ENCODE data around the gene PDE4D. TPM values are rescaled to one million over a fixed set of nuclear protein-coding genes. Genes with fewer than 3 reads are reported as not detected.

Gene PDE4D
- total RNA-seq, 4 donors from 2014 or later, result 6.0 to 36.2 (median 10.0) TPM

DNA sequence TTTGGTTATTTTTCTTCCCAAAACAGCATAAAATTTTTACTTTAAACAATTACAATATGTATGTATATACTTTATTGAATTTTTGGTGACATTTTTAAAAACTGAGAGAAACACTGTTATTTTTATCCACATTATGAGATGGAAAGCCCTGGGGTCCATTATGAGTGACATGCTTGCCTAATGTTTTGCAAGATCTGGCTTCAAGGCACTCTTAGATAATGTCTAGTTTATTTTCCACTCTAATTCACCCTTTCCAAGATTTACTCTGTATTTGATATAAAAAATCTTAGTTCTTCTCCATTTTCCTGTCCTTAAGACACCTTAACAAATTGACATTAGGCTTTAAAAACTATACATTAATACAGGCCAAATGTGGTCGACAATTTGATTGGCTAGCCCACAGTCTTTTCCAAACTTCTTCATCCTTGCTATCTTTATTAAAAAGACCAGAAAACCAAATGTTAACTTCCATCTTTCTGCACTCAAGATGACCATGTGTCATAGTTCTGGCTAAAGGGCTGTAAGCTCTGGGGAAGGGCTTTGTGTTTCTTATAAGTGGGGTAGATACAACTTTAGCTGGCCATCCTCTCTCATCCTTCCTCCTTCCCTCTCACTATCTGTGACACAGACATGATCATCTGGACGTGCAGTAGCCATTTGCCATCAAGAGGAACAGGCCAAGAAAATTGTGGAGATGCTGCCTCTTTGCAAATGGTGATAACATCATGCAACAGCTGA is 561.1 kb downstream of the PDE4D start:
- intact Hi-C loops (cut with DNase I), result no loop called here
- WGBS, 2 donors, result 78 to 95% methylated on average over 2 of the region's 2 CpGs
- Histone ChIP-seq H3K4me1 (no peaks in the 10 kb centered on the region), H3K9me3 (no peaks in the 10 kb centered on the region), H3K36me3 (no peaks in the 10 kb centered on the region), H3K27ac (no peak overlapping the region), H3K4me3 (no peak overlapping the region), H3K27me3 (no peaks in the 10 kb centered on the region)
- no peak for DNase-seq
- TF ChIP-seq, protein P1, sequence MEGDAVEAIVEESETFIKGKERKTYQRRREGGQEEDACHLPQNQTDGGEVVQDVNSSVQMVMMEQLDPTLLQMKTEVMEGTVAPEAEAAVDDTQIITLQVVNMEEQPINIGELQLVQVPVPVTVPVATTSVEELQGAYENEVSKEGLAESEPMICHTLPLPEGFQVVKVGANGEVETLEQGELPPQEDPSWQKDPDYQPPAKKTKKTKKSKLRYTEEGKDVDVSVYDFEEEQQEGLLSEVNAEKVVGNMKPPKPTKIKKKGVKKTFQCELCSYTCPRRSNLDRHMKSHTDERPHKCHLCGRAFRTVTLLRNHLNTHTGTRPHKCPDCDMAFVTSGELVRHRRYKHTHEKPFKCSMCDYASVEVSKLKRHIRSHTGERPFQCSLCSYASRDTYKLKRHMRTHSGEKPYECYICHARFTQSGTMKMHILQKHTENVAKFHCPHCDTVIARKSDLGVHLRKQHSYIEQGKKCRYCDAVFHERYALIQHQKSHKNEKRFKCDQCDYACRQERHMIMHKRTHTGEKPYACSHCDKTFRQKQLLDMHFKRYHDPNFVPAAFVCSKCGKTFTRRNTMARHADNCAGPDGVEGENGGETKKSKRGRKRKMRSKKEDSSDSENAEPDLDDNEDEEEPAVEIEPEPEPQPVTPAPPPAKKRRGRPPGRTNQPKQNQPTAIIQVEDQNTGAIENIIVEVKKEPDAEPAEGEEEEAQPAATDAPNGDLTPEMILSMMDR (IDR thresholded peaks at IDR 0.05), result no peak
- no peak for TF ChIP-seq POLR2A (IDR thresholded peaks at IDR 0.05)

DNA sequence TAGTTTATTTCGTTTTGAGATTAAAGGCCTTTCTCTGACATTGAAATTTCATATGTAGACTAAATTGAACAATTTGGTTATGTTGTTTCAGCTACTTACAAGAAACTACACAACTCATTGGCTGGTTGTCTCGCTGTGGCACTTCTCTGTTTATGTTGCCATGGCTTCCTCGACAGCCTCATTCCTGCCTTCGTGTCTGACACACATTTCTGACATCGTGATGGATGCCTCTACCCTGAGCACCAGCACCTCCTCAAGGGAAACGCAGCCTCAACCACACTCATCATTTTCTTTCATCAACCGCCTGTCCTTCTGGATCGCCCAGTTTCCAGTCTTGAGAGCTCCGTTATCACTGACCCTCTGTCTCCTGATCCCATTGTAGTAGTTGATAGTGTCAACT is 562.8 kb downstream of the PDE4D start:
- H3K27me3 ChIP-seq, result no peaks in the 10 kb centered on the region
- no peak overlapping the region for H3K4me3 ChIP-seq
- no peak overlapping the region for H3K27ac ChIP-seq
- intact Hi-C loops (cut with DNase I), result no loop called here
- H3K36me3 ChIP-seq, result no peaks in the 10 kb centered on the region
- H3K9me3 ChIP-seq, result no peaks in the 10 kb centered on the region
- 78 to 88% methylated on average over 9 of the region's 9 CpGs for WGBS, 2 donors
- no peaks in the 10 kb centered on the region for H3K4me1 ChIP-seq
- TF ChIP-seq, protein P1 (IDR thresholded peaks at IDR 0.05), result no peak
- TF ChIP-seq POLR2A (IDR thresholded peaks at IDR 0.05), result no peak
- DNase-seq, result no peak

DNA sequence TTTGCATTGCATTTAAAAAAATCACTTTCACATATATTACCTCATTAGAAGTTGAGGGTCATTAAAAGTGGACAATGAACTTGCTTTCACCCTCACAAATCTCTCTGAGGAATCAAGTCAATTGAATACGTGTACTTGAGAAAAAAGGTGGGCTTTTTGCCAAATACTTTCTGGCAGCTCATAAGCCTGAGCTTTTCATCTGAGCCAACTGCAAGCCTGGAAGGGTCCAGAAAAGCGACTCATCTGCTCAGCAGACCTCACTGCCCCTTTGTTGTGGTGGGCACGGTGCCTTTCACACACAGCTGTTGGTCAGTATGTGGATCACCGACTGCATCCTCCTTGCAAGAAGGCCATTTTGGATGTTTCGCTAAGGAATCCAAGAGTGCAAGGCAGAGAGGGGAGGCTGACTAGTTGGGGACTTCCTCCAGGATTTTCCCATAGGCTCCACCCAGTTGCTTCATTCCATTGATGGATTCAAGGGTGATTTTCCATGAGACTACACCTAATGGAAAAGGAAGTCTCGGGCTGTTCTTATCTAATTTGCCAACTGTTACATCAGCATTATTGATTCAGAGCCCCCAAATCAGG is 564.7 kb downstream of the PDE4D start:
- H3K36me3 ChIP-seq, result no peaks in the 10 kb centered on the region
- no peaks in the 10 kb centered on the region for H3K4me1 ChIP-seq
- no peak overlapping the region for H3K4me3 ChIP-seq
- H3K27ac ChIP-seq, result peak overlapping the region in 1 of 4 donors; percentile 25
- no peaks in the 10 kb centered on the region for H3K9me3 ChIP-seq
- no peak for TF ChIP-seq POLR2A (IDR thresholded peaks at IDR 0.05)
- TF ChIP-seq, protein P1 (IDR thresholded peaks at IDR 0.05), result no peak
- H3K27me3 ChIP-seq, result no peaks in the 10 kb centered on the region
- intact Hi-C loops (cut with DNase I), result no loop called here
- WGBS, 2 donors, result 44 to 45% methylated on average over 5 to 6 of the region's 6 CpGs
- no peak for DNase-seq

DNA sequence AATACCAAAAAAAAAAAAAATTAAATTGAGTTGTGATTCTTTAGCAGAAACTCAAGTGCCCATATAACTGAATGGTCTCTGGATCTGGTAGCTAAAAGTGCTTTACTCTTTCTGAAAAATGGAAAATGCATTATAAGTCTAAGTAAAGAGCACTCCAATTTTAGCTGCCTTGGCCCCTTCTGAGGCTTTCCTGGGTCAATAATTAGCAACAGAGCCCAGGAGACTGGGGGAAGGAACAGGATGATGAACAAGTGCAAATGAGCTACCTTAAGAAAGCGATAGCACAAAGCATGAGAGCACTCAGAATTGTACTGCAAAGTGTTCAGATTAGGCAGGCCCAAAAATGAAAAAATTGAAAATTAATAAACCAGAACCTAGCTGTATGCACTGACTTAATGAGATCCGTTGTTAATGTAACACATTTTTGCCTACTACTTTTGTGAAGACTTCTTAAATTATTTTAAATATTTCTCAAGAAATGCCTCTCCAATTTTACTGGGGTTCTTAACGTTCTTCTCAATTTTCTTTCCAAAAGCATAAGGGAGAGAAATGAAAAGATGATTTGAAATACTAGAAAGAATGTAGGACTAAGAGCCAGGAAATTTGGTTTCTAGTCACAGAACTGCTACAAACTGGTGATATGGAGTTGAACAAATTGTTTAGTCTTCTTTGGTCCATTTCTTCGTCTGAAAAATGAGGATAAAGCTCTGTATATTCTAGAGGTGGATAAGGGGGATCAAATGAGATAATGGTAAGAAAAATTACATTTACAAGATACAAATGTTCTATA is 566.1 kb downstream of the PDE4D start:
- Histone ChIP-seq H3K27ac (no peak overlapping the region), H3K27me3 (no peaks in the 10 kb centered on the region), H3K36me3 (no peaks in the 10 kb centered on the region), H3K4me3 (no peak overlapping the region), H3K4me1 (no peaks in the 10 kb centered on the region), H3K9me3 (no peaks in the 10 kb centered on the region)
- TF ChIP-seq, protein P1 (IDR thresholded peaks at IDR 0.05), result no peak
- no peak for TF ChIP-seq POLR2A (IDR thresholded peaks at IDR 0.05)
- intact Hi-C loops (cut with DNase I), result no loop called here
- no peak for DNase-seq
- WGBS, 2 donors, result 68 to 80% methylated on average over 4 of the region's 4 CpGs

DNA sequence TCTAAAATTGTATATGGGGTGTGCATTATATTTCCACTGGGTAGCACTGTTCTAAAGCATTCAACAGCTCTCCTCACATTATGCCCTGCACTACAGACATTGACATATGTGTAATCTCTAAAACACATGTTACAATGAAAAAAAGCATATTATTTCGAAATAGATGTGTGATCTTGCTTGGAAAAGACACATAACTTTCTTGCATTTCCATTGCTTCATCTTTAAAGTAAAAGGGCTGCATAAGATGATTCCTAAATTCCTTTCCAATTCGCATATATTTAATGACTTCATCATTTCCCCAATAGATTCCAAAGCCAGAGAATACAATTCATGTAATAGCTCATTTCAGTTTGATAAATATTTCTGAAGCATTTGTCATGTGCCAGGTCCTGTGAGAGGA is 566.9 kb downstream of the PDE4D start:
- no peaks in the 10 kb centered on the region for H3K9me3 ChIP-seq
- DNase-seq, result no peak
- WGBS, 2 donors, result 83 to 87% methylated on average over 2 of the region's 2 CpGs
- H3K36me3 ChIP-seq, result no peaks in the 10 kb centered on the region
- intact Hi-C loops (cut with DNase I), result no loop called here
- no peaks in the 10 kb centered on the region for H3K4me1 ChIP-seq
- H3K27me3 ChIP-seq, result no peaks in the 10 kb centered on the region
- no peak overlapping the region for H3K4me3 ChIP-seq
- no peak for TF ChIP-seq POLR2A (IDR thresholded peaks at IDR 0.05)
- TF ChIP-seq, protein P1 (IDR thresholded peaks at IDR 0.05), result no peak
- H3K27ac ChIP-seq, result no peak overlapping the region

Data from esophagus squamous epithelium (tissue), 5 donors.